ENCODE results near the gene IGFLR1. TPM values are rescaled to one million over a fixed set of nuclear protein-coding genes. Genes with fewer than 3 reads are reported as not detected.

Gene IGFLR1
- total RNA-seq, 1 donor from 2014 or later = 3.8 TPM

DNA sequence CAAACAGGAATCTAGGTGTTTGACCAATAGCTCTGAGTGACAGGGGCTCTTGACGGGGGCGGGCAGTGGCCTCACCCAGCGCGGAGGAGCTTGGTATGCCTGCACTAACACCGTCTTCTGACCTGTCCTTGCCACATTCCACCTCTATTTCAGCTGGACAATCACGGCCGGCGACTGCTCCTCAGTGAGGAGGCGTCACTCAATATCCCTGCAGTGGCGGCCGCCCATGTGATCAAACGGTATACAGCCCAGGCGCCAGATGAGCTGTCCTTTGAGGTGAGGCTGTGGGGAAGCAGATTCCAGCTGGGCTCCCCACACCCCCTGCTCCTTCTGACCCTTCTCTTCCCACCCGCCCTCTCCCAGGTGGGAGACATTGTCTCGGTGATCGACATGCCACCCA lies 37.8 kb upstream of the IGFLR1 start:
- no peak overlapping the region for H3K4me3 Mint-ChIP-seq
- H3K27me3 Mint-ChIP-seq = no peaks in the 10 kb centered on the region
- no peak for DNase-seq (ENCODE audit: extremely low spot score, unreplicated experiment)
- TF ChIP-seq CTCF (conservative IDR thresholded peaks at IDR 0.05) = no peak
- H3K9me3 Mint-ChIP-seq = no peaks in the 10 kb centered on the region
- no peak overlapping the region for H3K27ac Mint-ChIP-seq
- H3K36me3 Mint-ChIP-seq = peaks cover 6% of the 10 kb centered on the region
- H3K4me1 Mint-ChIP-seq (ENCODE audit: unreplicated experiment) = peaks cover 20% of the 10 kb centered on the region

- peaks cover 6% of the 10 kb centered on the region for H3K36me3 Mint-ChIP-seq
- no peak for TF ChIP-seq CTCF (conservative IDR thresholded peaks at IDR 0.05)
- H3K27me3 Mint-ChIP-seq = no peaks in the 10 kb centered on the region
- H3K27ac Mint-ChIP-seq = no peak overlapping the region
- peaks cover 29% of the 10 kb centered on the region for H3K4me1 Mint-ChIP-seq (ENCODE audit: unreplicated experiment)
- no peak overlapping the region for H3K4me3 Mint-ChIP-seq
- no peaks in the 10 kb centered on the region for H3K9me3 Mint-ChIP-seq
- no peak for DNase-seq (ENCODE audit: extremely low spot score, unreplicated experiment)
Observed at GRCh38 chr19:35779033-35779432, 36.8 kb upstream of the IGFLR1 start.

DNA sequence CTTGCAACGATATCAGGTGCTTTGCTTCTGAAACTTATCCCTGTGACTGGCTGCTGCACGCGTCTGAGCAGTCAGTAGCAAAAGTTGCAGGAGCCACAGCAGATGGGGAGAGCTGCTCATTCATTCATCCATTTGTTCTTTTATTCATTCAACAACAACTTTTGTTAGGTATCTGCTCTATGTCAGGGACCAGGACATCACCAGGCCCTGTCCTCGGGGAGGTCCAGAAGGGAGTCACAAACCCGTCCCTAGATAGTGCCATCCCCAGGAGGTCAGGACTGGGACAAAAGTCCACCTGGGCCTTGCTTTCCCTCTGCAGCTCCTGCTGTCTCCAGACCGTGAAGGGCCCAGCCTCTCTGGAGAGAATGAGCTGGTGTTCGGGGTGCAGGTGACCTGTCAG lies 35.7 kb upstream of the IGFLR1 start:
- Mint-ChIP-seq H3K36me3 (peaks cover 2% of the 10 kb centered on the region), H3K9me3 (no peaks in the 10 kb centered on the region)
- no peak for DNase-seq (ENCODE audit: extremely low spot score, unreplicated experiment)

DNA sequence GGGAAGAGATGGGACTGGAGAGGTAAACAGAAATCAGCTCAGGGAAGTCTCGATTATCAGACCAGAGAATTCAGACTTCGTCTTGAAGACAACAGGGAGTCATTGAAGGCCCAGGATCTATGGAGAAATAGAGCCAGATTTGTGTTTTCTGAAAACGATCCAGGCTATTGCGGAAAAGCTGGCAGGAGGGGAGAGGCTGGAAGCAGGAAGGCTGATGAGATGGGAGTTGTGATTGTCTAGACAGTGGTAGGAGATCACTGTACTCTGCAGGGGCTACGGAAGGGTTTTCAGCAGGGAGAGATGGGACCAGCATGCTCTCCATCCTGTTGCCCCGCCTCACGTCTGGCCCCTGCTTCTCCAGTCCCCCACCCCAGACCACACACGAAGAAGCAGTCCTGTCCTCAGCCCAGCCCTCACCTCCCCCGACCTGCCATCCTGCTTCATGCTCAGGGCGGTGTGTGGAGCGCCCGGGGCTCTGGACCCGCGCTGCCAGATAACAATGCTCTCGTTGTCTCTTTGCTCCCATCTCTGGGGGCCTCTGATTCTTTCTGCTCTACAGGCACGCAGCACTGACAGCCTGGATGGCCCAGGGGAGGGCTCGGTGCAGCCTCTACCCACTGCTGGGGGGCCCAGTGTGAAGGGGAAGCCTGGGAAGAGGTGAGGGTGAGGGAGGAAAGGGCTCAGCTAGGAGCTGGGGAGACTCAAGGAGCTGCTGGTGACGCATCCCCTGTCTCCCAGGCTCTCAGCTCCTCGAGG lies 35.0 kb upstream of the IGFLR1 start:
- no peak for TF ChIP-seq CTCF (conservative IDR thresholded peaks at IDR 0.05)
- peak overlapping the region; percentile 84 for H3K4me3 Mint-ChIP-seq
- peak overlapping the region; percentile 13 for H3K27ac Mint-ChIP-seq
- H3K4me1 Mint-ChIP-seq (ENCODE audit: unreplicated experiment) = peaks cover 34% of the 10 kb centered on the region
- peak; percentile 64 for DNase-seq (ENCODE audit: extremely low spot score, unreplicated experiment)
- no peaks in the 10 kb centered on the region for H3K9me3 Mint-ChIP-seq
- H3K36me3 Mint-ChIP-seq = no peaks in the 10 kb centered on the region
- H3K27me3 Mint-ChIP-seq = no peaks in the 10 kb centered on the region

More for the DNA sequence above, 35.7 kb upstream of the IGFLR1 start:
- no peaks in the 10 kb centered on the region for H3K27me3 Mint-ChIP-seq
- H3K4me1 Mint-ChIP-seq (ENCODE audit: unreplicated experiment) = peaks cover 31% of the 10 kb centered on the region
- no peak for TF ChIP-seq CTCF (conservative IDR thresholded peaks at IDR 0.05)
- peak overlapping the region; percentile 84 for H3K4me3 Mint-ChIP-seq
- H3K27ac Mint-ChIP-seq = no peak overlapping the region

DNA sequence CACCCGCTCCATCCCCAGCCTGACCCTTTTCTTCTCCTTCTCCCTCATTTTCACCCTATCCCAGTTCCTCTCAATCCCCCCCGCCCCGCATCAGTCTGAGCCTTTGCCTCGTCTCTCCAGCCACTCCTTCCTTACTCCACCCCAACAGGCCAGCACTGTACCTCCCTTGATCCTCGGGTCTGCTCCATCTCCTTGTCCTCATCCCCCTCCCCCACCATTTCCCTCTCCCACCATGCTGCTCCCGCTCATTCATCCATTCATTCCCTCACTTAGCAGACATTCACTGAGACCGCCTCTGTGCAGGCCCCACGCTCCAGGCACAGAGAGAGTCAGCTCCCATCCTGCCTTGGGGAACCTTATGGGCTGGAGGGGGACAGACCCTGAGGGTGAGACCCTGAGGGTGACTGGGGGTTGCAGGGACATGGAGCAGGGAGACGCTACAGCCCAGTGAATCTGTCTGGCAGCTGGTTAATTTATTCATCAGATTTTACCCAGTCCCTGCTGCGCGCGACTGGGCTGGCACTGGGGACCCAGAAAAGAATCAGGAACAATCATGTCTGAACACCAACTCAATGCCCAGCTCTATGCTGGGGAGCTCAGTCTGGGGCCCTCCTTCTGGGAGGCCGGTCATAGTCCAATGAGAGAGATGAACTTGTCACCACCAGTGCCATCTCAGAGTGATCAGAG lies 34.0 kb upstream of the IGFLR1 start:
- peak overlapping the region; percentile 84 for H3K4me3 Mint-ChIP-seq
- no peaks in the 10 kb centered on the region for H3K9me3 Mint-ChIP-seq
- peaks cover 34% of the 10 kb centered on the region for H3K4me1 Mint-ChIP-seq (ENCODE audit: unreplicated experiment)
- H3K27me3 Mint-ChIP-seq = no peaks in the 10 kb centered on the region
- DNase-seq (ENCODE audit: extremely low spot score, unreplicated experiment) = peak; percentile 60
- no peak for TF ChIP-seq CTCF (conservative IDR thresholded peaks at IDR 0.05)
- no peaks in the 10 kb centered on the region for H3K36me3 Mint-ChIP-seq
- H3K27ac Mint-ChIP-seq = no peak overlapping the region

All from type B pancreatic cell (in vitro differentiated cells).